Nephron progenitor cell (in vitro differentiated cells): Measurements from ENCODE around the gene CDC42EP4.
A peak's percentile ranks its signal among the peaks of the same experiment; 100 is the strongest.

Experiments used
- DNase-seq: peaks from one replicate; pipeline ENCODE4 v3.0.0; 2021
- H3K27ac Mint-ChIP-seq: 2 replicates; pipeline ENCODE4 v1.8.0; 2021; ENCODE audit warnings: mild to moderate bottlenecking, moderate library complexity, mixed read lengths
- H3K27me3 Mint-ChIP-seq: 2 replicates; pipeline ENCODE4 v1.8.0; 2021; ENCODE audit warnings: mild to moderate bottlenecking, low read depth, mixed read lengths; ENCODE audit not compliant: poor library complexity
- H3K36me3 Mint-ChIP-seq: 2 replicates; pipeline ENCODE4 v1.8.0; 2021; ENCODE audit warnings: low read depth, mixed read lengths
- H3K4me1 Mint-ChIP-seq: 2 replicates; pipeline ENCODE4 v1.8.0; 2021; ENCODE audit warnings: mixed read lengths
- H3K4me3 Mint-ChIP-seq: 2 replicates; pipeline ENCODE4 v1.8.0; 2021; ENCODE audit warnings: mild to moderate bottlenecking, moderate library complexity, mixed read lengths
- H3K9me3 Mint-ChIP-seq: 2 replicates; pipeline ENCODE4 v1.8.0; 2021; ENCODE audit warnings: mild to moderate bottlenecking, moderate library complexity, mixed read lengths
- TF ChIP-seq, protein P1 (sequence below): fragments of 200-600 bp; sonication (generic); IDR thresholded peaks from 2 replicates; pipeline ENCODE4 v1.5.0; 2021; ENCODE audit warnings: antibody characterized with exemption

Gene CDC42EP4

DNA sequence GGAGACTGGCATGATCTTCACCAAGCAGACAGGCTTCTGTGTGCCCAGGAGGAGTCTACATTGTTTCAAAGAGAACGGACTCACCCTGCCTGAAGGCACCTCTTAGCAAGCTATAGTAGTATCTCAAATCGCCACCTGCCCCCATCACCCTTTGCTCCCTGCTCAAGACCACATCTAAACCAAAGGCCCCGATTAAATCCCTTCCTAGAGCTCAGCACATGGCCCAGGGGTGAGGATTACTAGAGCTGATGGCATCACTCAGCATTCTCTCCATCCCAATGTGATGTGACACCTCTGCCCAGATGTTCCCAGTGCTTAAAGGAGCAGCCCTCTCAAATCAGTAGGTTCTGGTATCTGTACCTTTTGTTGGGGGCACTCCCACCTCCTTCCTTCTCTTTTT, 8.0 kb upstream of the CDC42EP4 start:
- no peak overlapping the region for H3K4me3 Mint-ChIP-seq
- DNase-seq = no peak
- H3K4me1 Mint-ChIP-seq = peaks cover 76% of the 10 kb centered on the region
- H3K9me3 Mint-ChIP-seq = no peaks in the 10 kb centered on the region
- no peak overlapping the region for H3K27ac Mint-ChIP-seq
- H3K36me3 Mint-ChIP-seq = no peaks in the 10 kb centered on the region
- H3K27me3 Mint-ChIP-seq = peaks cover 6% of the 10 kb centered on the region
- TF ChIP-seq, protein P1, sequence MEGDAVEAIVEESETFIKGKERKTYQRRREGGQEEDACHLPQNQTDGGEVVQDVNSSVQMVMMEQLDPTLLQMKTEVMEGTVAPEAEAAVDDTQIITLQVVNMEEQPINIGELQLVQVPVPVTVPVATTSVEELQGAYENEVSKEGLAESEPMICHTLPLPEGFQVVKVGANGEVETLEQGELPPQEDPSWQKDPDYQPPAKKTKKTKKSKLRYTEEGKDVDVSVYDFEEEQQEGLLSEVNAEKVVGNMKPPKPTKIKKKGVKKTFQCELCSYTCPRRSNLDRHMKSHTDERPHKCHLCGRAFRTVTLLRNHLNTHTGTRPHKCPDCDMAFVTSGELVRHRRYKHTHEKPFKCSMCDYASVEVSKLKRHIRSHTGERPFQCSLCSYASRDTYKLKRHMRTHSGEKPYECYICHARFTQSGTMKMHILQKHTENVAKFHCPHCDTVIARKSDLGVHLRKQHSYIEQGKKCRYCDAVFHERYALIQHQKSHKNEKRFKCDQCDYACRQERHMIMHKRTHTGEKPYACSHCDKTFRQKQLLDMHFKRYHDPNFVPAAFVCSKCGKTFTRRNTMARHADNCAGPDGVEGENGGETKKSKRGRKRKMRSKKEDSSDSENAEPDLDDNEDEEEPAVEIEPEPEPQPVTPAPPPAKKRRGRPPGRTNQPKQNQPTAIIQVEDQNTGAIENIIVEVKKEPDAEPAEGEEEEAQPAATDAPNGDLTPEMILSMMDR = no peak

DNA sequence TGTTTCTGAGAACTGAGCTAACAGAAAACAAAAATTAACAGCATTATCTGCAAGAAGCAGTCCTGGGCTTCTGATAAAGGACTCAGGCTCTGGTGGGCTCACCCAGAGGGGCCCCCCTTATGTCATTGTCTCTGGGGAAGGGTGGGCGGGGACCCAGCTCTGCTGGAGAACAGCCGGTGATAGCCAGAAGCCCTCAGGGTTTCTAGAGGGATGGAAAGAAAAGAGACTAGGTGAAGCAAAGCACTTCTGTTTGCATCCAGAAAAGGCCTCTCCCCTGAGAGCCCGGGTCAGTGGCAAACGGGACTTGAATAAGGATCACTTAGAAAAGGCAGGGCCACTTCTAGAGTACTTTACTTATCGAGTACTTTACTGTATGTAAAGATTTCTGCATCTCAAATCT, 7.0 kb upstream of the CDC42EP4 start:
- Mint-ChIP-seq H3K27ac (no peak overlapping the region), H3K4me3 (no peak overlapping the region), H3K36me3 (no peaks in the 10 kb centered on the region), H3K27me3 (peaks cover 9% of the 10 kb centered on the region), H3K4me1 (peaks cover 67% of the 10 kb centered on the region), H3K9me3 (no peaks in the 10 kb centered on the region)
- TF ChIP-seq, protein P1 = no peak
- DNase-seq = no peak

DNA sequence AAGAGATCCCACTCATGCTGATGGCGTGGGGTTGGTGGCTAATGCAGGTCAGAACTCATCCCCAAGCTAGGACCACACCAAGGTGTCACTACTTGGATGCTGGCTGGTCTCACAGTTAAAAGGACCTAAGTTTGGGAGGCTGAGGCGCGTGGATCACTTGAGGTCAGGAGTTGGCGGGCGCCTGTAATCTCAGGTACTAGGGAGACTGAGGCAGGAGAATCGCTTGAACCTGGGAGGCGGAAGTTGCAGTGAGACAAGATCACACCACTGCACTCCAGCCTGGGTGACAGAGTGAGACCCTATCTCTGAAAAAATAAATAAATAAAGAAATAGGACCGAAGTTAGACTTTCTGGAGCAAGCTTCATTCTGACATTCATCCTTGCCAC, 6.6 kb upstream of the CDC42EP4 start:
- Mint-ChIP-seq H3K36me3 (no peaks in the 10 kb centered on the region), H3K4me3 (no peak overlapping the region), H3K27me3 (peaks cover 7% of the 10 kb centered on the region), H3K9me3 (no peaks in the 10 kb centered on the region), H3K4me1 (peaks cover 64% of the 10 kb centered on the region), H3K27ac (no peak overlapping the region)
- TF ChIP-seq, protein P1 = no peak
- no peak for DNase-seq

DNA sequence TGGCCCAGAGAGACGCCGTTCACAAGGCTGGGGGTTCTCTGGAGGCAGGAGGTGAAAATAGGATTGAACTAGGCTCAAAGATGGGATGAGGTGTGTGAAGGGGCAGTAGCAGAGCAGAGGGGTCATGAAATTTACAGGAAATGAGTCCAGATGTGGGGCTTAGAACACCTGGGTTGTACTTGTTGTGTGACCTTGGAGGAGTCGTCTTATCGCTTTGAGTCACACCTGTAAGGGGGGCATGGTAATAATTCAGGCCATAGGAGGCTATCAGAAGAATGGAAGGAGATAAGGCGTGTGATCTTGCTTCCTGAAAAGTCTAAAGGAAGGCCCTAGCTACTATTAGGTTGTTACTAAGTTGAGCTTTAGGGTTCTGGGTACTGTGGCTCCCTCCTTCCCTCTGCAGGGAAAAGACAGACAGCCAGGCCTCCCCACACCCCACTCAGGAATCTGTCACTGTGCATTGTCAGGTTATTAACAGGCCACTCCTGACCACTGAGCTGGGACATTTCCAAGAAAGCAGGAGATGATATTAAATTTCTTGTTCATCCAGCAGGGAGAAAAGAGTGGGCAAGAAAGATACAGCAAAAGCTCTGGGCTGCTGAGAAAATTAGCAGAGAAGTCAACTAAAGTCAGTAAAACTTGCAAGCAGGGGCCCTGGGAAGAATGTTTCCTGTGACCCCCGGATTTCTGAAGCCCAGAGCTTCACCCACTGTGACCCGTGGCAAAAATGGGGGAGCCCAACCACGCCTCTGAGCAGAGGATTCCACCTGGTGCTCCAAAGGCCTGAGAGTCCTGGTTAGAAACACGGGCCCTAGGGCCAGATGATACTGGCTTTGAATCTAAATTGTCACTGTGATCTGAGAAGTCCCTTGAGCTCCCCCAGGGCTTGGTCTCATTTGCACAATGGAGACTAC, 6.0 kb upstream of the CDC42EP4 start:
- H3K27ac Mint-ChIP-seq = peak overlapping the region; percentile 86
- TF ChIP-seq, protein P1 = no peak
- DNase-seq = no peak
- H3K9me3 Mint-ChIP-seq = no peaks in the 10 kb centered on the region
- no peaks in the 10 kb centered on the region for H3K36me3 Mint-ChIP-seq
- peaks cover 11% of the 10 kb centered on the region for H3K27me3 Mint-ChIP-seq
- peaks cover 62% of the 10 kb centered on the region for H3K4me1 Mint-ChIP-seq
- H3K4me3 Mint-ChIP-seq = no peak overlapping the region

DNA sequence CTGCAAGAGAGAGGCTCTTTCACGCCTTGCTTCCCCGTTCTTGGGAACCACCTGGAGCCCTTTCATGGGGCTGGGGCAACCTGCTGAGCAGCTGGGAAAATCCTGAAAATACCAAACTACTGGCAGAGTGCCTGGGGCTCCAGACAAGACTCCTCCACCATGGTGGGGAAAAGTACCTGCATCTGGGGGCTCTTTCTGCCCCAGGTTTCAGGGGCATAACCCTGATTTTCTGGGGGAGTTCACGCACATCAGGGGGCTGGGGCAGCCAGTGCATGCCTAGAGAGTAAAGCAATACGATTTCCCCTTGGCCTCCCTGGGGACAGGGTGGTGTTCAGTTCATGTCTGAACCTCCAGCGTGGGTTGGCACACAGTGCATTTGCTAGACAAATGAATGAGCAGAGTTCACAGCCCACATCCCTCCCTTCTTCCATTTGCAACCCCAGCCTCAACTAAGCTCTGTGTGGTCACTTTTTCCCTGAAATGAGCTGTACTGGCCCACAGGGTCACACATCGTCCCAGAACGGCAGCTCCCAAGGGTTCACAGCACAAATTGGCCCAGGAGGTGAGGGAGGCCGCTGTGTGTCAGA, 5.2 kb upstream of the CDC42EP4 start:
- peaks cover 56% of the 10 kb centered on the region for H3K4me1 Mint-ChIP-seq
- H3K4me3 Mint-ChIP-seq = no peak overlapping the region
- no peaks in the 10 kb centered on the region for H3K9me3 Mint-ChIP-seq
- H3K36me3 Mint-ChIP-seq = no peaks in the 10 kb centered on the region
- peaks cover 11% of the 10 kb centered on the region for H3K27me3 Mint-ChIP-seq
- DNase-seq = no peak
- H3K27ac Mint-ChIP-seq = peak overlapping the region; percentile 86
- TF ChIP-seq, protein P1 = no peak
